HG03558 (cell line): Measurements from ENCODE around the gene EML4.
"Not testable (repeated sequence)": the region's sequence is repeated elsewhere in the genome, so short reads cannot be mapped to it uniquely, and the experiment has no call there.

ENCODE experiments used
- ATAC-seq: cut with Tn5 transposase; IDR thresholded peaks from one replicate; pipeline ENCODE4 v1.9.1; 2021; ENCODE audit warnings: moderate number of reproducible peaks; ENCODE audit not compliant: unreplicated experiment; ENCODE audit errors: extremely low read depth

Gene EML4

DNA sequence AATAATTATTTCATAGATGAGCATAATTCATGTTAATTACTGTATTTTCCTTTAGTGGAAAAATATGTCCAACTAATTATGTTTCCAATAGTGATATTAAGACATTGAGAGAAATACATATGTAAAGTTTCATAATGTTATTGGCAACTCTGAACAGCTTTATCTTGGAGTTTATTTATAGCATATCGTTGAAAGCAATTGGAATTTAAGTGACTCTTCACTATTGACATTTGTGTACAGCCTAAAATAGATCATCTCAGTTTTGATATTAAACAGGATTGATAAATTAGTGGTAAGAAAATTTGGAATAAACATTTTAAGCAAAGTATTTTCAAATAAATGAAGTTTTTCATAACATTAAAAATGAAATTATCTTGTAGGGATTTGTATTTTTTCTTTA is 79.7 kb downstream of the EML4 start:
- no peak for ATAC-seq

DNA sequence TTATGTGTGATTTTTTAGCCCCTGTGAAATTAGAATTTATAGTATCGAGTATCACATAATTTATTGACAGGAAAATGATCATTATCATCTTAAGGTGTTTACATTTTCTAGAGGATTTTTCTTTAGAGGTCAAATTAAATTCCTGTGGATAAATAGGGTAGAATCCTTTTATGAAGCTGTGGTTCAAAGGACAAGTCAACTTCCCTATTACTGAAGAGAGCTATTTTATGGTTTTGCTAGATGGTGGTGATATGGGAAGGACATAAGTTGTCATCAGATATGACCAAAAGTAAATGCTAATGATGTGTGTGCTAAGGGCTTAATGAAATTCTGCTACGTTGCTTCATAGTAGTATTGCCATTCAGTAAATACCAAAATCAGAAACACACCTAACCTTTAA is 80.1 kb downstream of the EML4 start:
- ATAC-seq = no peak

DNA sequence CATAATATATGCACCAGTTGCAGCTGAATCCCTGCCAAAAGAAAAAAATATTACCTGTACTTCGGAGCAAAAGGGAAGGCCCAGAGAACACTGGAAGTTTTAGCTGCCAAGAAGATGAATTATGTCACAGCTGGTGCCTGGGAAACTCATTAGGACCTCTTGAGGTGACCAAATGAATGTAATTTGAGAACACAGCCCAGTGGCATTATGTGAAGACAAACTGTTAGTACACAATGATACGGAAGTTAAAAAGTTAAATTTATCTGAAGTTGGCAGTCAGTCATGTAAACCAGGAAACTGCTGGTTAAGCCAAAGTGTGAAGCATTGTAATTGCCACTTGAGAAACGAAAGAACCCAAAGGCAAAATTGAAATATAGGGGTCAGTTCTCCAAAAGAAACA is 80.7 kb downstream of the EML4 start:
- no peak for ATAC-seq

DNA sequence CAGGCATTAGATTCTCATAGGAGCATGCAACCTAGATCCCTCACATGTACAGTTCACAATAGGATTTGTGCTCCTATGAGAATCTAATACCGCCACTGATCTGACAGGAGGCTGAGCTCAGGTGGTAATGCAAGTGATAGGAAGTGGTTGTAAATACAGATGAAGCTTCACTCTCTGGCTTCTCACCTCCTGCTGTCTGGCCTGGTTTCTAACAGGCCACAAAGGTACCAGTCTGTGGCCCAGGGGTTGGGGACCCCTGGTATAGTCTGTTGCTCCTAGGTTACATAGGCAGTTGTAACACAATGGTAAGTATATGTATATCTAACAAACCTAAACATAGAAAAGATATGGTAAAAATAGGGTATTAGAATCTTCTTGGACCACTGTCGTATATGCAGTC is 81.8 kb downstream of the EML4 start:
- ATAC-seq = no peak

DNA sequence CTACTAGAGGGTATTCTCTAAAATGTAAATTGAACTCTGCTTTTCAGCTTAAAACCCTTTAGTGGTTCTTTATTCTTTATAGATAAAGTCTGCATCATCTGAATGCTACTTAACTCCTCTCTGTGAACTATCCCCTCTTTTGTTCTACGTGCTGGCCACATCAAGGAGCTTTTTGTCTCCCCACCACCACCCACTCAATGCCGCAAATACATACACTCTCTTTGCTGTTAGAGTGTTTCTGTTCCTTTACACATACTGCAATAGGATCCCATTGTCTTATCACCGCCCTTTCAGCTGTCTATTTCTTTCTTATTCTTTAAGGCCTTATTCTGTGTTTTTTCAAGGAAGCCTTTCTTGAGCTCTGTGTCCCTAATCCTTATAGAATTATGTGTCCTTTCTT is 83.3 kb downstream of the EML4 start:
- no peak for ATAC-seq

DNA sequence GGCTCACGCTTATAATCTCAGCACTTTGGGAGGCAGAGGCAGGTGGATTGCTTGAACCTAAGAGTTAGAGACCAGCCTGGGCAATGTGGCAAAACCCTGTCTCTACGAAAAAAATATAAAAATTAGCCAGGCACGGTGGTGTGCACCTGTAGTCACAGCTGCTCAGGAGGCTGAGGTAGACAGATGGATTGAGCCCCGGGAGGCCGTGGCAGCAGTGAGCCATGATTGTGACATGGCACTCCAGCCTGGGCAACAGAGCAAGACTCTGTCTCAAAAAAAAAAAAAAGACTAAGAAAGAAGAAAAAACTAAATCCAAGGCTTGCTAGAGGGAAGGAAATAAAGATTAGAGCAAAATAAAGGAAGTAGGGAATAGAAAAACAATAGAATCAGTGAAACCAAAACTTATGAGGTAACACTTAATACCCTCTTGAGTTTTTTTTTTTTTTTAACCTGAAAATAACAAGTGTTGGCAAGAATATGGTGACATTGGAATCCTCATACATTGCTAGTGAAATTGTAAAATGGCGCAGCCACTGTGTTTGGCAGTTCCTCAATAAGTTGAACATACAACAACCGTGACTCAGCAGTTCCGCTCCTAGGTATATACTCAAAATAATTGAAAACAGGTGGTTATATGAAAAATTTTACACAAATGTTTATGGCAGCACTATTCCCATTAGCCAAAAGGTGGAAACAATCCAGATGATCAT is 85.2 kb downstream of the EML4 start:
- no peak for ATAC-seq

DNA sequence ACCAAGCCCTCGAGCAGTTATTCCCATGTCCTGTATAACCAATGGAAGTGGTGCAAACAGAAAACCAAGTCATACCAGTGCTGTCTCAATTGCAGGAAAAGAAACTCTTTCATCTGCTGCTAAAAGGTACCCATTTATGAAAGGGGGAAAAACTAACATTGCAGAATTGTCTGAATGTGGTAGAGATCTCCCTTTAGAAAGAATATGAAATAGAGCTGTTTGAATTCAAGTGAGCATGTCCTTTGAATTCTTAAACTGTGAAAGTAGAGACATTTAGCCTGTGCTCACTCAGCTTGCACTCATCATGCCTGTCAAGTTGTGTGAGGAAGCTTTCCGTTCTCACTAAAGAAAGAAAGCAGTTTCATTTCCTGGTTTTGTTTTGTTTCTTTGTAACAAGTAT is 87.4 kb downstream of the EML4 start:
- no peak for ATAC-seq

DNA sequence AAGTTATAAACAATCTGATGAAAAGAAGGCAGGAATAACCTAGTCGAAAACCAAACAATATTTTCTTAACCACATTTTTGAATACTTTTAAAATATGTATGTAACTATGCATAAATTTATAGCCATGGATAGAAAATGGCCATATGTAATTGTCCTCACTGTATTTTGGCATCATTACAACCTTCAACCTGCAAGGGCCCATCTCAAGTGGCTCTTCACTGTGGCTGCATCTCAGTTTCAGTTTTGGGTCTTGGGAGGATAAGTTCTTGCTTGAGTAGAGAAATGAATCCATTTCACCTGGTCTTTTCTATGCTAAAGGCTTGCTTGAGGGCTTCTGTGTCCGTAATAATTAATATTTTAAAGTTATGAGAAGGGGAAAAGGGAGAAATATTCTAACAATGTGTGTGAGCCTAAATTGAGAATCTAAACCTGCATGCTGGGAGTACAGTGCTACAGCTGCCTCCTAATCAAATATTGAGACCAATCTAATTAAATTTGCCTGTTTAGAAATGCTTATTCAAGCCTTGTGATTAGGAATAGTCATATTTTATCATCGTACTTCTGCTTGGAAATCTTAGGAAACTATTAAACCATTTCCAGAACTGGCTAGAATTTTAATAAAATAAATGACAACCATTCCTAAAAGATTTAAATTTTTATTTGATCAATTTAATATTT is 92.5 kb downstream of the EML4 start:
- ATAC-seq = no peak

DNA sequence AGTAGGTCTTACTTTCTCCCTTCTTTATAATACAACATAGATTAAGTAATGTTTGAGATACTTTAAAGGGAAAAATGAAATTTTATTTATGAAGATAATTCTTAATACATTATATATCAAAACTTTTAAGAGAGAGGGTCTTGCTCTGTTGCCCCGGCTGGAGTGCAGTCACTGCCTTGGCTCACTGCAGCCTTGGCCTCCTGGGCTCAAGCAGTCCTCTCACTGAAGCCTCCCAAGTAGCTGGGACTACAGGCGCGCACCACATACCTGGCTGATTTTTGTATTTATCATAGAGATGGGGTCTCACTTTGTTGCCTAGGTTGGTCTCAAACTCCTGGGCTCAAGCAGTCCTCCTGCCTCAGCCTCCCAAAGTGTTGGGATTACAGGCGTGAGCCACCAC is 97.1 kb downstream of the EML4 start:
- ATAC-seq = no peak

DNA sequence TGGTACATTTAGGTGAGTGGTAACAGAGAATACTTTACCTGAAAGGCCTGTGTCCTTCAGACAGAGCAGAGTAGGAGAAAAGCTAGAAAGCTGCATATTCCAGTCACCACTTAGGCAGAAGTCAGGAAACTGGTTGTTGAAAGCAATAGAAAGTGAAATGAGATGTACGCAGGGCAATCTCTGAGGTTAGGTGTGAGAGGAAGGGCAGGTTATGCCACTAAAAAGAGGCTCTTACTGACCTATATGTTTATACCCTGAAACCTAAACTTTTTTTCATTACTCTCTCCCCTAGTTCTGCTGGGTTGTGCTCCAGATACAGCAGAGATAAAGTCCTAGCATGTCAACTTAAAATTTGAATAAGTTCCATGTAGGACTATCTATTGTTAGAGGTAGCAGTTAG is 98.4 kb downstream of the EML4 start:
- no peak for ATAC-seq

DNA sequence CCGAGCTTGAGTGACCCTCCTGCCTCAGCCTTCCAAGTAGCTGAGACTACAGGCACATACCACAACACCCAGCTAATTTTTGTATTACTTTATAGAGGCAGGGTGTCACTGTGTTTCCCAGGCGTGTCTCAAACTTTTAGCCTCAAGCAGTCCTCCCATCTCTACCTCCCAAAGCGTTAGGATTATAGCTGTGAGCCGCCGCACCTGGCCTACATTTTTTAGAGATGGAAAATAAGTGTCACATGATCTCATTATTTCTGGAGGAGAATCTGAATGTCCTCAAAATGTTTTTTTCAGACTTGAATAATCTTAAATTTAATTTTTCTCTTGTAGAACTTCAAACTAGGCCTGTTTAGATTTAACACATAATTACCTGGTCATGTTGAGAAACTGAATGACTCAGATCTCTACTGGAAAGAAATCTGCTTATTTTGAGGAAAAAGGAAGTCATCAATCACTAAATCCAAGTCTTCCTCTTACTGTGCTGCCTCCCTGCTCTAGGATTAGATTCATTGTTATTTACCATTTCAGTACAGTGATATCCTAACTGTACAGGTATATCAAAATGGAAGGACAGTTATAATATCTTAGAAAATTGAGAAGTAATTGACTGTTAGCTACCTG is 99.5 kb downstream of the EML4 start:
- no peak for ATAC-seq

DNA sequence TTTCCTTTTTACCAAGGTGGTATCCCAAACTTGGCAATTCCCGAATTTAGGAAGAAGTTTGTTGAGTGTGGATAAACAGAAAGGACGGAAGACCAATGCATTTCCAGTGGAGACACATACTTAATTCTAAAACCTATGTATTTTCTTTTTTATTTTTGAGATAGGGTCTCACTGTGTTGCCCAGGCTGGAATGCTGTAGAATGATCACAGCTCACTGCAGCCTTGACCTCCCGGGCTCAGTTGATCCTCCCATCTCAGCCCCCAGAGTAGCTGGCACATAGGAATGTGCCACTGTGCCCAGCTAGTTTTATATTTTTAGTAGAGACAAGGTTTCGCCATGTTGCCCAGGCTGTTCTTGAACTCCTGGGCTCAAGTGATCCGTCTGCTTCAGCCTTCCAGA is 101.6 kb downstream of the EML4 start:
- no peak for ATAC-seq

DNA sequence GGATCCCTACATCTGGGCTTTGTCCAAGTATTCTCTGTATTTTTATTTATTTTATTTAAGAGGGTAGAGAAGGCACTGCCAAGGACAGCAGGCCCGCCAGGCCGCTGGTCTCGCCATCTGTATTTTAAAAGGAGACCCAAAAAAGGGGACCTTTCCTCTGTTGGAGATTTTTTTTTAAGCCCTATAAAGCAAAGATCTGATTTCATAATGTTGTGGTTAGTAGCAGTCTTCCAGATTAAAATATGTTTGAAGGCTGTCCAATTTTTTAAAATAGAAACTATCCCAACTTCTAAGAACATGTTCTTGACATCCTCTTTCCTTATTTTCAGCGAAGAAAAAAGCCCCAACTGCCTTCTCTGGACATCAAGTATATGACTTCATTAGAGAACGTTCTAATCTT is 102.1 kb downstream of the EML4 start:
- ATAC-seq = not testable (repeated sequence)

DNA sequence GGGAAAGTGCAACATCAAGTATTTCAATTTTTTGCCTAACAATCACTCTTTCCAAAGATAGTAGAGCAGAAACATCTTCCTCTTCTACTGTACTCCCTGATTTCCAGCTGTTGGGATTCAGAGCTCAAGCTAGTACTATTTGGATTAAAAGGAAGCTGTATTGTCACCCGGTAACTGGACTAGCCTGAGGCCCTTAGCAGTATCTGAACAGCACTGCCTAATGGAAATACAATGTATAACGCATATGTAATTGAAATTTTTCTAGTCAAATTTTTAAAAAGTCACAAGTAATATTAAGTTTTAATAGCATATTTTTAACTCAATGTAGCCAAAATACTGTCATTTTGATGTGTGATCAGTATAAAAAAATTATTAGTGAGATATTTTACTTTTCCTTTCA is 105.7 kb downstream of the EML4 start:
- no peak for ATAC-seq

DNA sequence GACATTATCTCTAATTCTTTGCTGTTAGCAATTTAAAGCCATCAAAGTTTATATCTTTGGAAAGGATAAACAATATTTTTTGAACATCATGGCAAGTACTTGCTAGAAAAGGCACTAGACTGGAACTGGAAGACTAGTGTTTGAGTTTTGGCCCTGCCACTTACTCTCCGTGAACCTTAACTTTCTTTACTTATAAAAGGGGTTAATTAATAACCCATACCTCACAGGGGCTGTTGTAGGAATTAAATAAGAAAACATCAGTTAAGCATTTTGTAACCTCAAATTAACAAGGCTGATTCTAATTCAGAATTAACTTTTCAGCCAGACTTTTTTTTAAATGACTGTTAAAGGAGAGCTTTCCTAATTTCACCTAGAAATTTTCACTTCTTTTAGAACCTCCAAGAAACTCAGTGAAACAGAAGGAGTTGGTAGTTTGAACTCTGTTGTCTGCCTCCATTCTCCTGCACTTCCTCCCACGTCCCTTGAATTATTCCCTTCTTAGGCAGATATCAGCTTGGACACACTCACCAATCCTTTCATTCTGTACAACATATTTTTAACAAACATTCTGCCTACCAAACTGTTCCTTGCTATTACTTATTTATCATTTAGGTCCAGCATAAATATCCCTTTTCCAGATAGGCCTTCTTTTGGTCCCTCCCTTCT is 112.4 kb downstream of the EML4 start:
- no peak for ATAC-seq

DNA sequence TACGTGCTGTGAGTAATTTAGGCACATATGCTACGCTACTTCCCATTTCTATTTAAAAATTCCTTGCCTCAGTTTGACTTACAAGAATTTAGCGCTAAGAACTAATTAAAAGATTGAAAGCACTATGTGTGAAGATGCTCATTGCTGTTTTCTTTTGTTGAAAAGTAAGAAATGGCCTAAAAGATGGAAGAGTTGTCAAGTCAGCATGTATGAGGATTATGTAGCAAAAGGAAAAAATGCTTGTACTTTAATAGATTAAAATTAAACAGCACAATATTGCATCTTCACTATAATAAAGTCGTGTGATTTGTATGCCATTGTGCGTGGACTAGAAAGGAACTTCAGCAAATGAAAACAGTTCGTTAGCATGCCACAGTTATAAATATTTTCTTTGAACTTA is 114.9 kb downstream of the EML4 start:
- no peak for ATAC-seq

DNA sequence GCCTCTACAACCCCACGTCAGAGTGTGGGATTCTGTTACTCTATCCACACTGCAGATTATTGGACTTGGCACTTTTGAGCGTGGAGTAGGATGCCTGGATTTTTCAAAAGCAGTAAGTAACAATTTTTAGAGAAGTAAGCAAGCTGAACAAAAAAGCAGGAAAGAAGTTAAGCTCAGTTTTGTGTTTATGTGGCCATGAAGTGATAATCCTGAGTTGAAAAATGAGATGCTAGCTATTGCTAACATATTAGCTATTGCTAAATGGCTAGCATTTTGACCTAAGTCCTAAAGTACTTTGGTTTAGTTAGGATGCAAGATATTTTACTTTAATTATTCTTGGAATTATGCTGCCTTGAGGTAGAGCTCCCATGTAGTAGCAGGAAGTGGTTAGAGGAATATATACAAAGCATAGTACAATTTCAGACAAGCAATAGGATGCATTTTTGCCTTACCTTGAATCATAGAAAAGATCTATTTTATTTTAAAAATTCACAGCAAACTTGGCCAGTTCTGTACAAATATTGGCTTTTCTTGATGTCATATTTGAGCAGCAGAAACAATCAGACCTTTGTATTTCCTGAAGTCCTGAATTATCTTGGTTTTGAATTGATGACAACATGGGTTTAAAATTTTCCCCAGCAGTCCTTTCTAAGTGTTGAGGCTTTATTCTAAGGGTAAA is 117.3 kb downstream of the EML4 start:
- no peak for ATAC-seq

DNA sequence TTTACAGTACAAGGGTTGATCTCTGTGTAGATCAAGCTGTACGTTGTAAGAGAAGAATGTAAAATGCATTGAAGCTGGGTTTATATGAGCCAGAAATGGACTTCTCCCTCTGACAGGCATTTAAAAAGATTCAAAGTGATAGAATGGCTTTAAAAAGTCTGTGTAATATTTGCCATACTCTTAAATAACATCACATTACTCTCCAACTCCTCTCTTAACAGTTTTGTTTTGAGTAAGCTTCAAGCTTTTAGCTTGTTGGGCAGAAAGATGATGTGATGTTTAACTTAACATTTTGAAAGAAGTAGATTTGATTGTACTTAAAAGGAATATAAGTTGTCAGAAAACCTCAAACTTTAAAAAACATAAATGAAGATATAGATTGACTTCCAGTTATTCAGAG is 119.7 kb downstream of the EML4 start:
- no peak for ATAC-seq

DNA sequence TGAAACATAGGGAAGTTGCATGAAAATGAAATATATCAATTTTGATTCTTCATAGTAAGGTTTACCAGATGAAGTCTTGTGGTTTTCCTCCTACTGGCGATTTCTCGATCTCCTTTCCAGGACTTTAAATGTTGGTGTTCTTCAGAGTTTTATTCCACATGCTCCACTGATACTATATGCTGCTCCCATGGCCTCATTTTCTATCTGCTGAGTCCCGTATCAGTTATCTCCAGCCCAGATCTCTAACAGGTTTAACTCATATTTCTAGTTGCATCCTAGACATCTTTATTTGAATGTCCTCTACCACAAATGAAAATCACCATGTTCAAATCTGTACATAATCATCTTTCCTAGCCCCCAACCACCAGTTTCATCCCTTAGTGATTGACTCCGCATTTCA is 120.1 kb downstream of the EML4 start:
- ATAC-seq = no peak

DNA sequence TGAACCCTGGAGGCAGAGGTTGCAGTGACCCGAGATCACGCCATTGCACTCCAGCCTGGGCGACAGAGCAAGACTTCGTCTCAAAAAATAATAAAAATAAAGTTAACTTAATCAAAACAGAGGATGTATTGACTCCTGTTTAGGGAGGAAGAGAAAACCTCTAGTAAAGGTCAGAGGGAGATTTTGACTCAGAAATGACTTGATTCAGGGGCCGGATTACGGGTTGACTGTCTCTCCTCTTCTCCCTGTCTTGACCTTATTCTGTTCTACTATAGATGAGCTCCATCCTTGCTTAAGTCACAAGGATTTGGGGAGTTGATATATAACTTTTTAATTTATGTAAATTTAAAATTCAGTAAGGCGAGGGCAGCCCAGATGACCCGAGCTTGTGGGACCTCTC is 120.9 kb downstream of the EML4 start:
- no peak for ATAC-seq

DNA sequence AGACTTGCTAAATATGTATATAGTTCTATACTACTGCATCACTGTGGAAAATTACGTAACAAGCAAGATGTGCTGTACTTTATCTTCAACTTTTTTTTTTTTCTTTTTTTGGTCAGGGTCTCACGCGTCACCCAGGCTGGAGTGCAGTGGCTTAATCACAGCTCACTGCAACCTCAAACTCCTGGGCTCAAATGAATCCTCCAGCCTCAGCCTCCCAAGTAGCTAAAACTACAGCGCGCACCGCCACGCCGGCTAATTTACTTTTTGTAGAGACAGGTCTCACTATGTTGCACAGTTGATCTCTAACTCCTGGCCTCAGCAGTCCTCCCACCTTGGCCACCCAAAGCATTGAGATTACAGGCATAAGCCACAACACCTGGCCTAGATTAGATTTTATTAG is 123.9 kb downstream of the EML4 start:
- no peak for ATAC-seq
